ENCODE data around the gene ELAC1. TPM values are rescaled to one million over a fixed set of nuclear protein-coding genes. Genes with fewer than 3 reads are reported as not detected.

ELAC1 gene
- total RNA-seq, 1 donor from 2014 or later, result 7.7 TPM

- Histone ChIP-seq H3K4me1 (no peaks in the 10 kb centered on the region), H3K27me3 (ENCODE audit: low read depth) (no peaks in the 10 kb centered on the region), H3K36me3 (peaks cover 33% of the 10 kb centered on the region), H3K4me3 (no peak overlapping the region), H3K9me3 (no peaks in the 10 kb centered on the region), H3K27ac (no peak overlapping the region)
- no peak for TF ChIP-seq CTCF (IDR thresholded peaks at IDR 0.05)
- intact Hi-C loops (cut with DNase I), result no loop called here
- DNase-seq, result no peak
- no peak for ATAC-seq
Observed at GRCh38 chr18:50933684-50934083, 34.2 kb upstream of the ELAC1 start.

- Histone ChIP-seq H3K9me3 (no peaks in the 10 kb centered on the region), H3K36me3 (peaks cover 33% of the 10 kb centered on the region), H3K4me1 (no peaks in the 10 kb centered on the region), H3K27ac (no peak overlapping the region), H3K27me3 (ENCODE audit: low read depth) (no peaks in the 10 kb centered on the region), H3K4me3 (no peak overlapping the region)
- DNase-seq (no peak), ATAC-seq (no peak)
- no peak for TF ChIP-seq CTCF (IDR thresholded peaks at IDR 0.05)
- intact Hi-C loops (cut with DNase I), result no loop called here
Observed at GRCh38 chr18:50934545-50935211, 33.2 kb upstream of the ELAC1 start.

GRCh38 chr18:50935493-50936191 lies 32.2 kb upstream of the ELAC1 start:
- Histone ChIP-seq H3K36me3 (peaks cover 40% of the 10 kb centered on the region), H3K27me3 (ENCODE audit: low read depth) (no peaks in the 10 kb centered on the region), H3K27ac (no peak overlapping the region), H3K4me3 (no peak overlapping the region), H3K4me1 (no peaks in the 10 kb centered on the region), H3K9me3 (no peaks in the 10 kb centered on the region)
- ATAC-seq, result no peak
- DNase-seq, result no peak
- intact Hi-C loops (cut with DNase I), result no loop called here
- TF ChIP-seq CTCF (IDR thresholded peaks at IDR 0.05), result no peak

GRCh38 chr18:50937183-50937582 lies 30.7 kb upstream of the ELAC1 start:
- ATAC-seq (no peak), DNase-seq (no peak)
- no peak for TF ChIP-seq CTCF (IDR thresholded peaks at IDR 0.05)
- Histone ChIP-seq H3K4me3 (no peak overlapping the region), H3K27me3 (ENCODE audit: low read depth) (no peaks in the 10 kb centered on the region), H3K4me1 (no peaks in the 10 kb centered on the region), H3K36me3 (peaks cover 43% of the 10 kb centered on the region), H3K27ac (no peak overlapping the region), H3K9me3 (no peaks in the 10 kb centered on the region)
- intact Hi-C loops (cut with DNase I), result no loop called here

- DNase-seq, result no peak
- Histone ChIP-seq H3K27me3 (ENCODE audit: low read depth) (no peaks in the 10 kb centered on the region), H3K4me3 (no peak overlapping the region), H3K4me1 (no peaks in the 10 kb centered on the region), H3K9me3 (no peaks in the 10 kb centered on the region), H3K27ac (no peak overlapping the region), H3K36me3 (peaks cover 38% of the 10 kb centered on the region)
- ATAC-seq, result no peak
- TF ChIP-seq CTCF (IDR thresholded peaks at IDR 0.05), result no peak
- intact Hi-C loops (cut with DNase I), result no loop called here
Observed at GRCh38 chr18:50938912-50939311, 28.9 kb upstream of the ELAC1 start.
